RWPE2 (cell line): ENCODE results near the gene ZBTB46.
A peak's percentile ranks its signal among the peaks of the same experiment; 100 is the strongest.
"Not testable (repeated sequence)": the region's sequence is repeated elsewhere in the genome, so short reads cannot be mapped to it uniquely, and the experiment has no call there.

ENCODE experiments used
- ATAC-seq: fragments of 200-7000 bp; cut with Tn5 transposase; 3 replicates; pipeline ENCODE4 v1.9.1; 2021; ENCODE audit warnings: low read depth
- DNase-seq: peaks from one replicate; pipeline ENCODE4 v3.0.0-alpha.2; 2020; ENCODE audit warnings: low spot score
- H3K27ac ChIP-seq: fragments of 450-650 bp; 2 replicates; pipeline ENCODE4 v1.5.1; 2017; ENCODE audit warnings: mild to moderate bottlenecking; ENCODE audit not compliant: poor library complexity, severe bottlenecking
- H3K27me3 ChIP-seq: fragments of 250-450 bp; sonication (Bioruptor Pico); 2 replicates; pipeline ENCODE4 v1.5.1; 2021; ENCODE audit warnings: mild to moderate bottlenecking, moderate library complexity; ENCODE audit not compliant: insufficient read depth, poor library complexity, severe bottlenecking
- H3K36me3 ChIP-seq: fragments of 250-450 bp; sonication (Bioruptor Pico); 2 replicates; pipeline ENCODE4 v1.5.1; 2020; ENCODE audit warnings: low read depth, mild to moderate bottlenecking, moderate library complexity
- H3K4me1 ChIP-seq: fragments of 250-450 bp; sonication (Bioruptor Pico); 2 replicates; pipeline ENCODE4 v1.5.1; 2021; ENCODE audit warnings: mild to moderate bottlenecking, moderate library complexity; ENCODE audit not compliant: insufficient read depth, poor library complexity, severe bottlenecking
- H3K4me3 ChIP-seq: fragments of 250-450 bp; sonication (Bioruptor Pico); 2 replicates; pipeline ENCODE4 v1.5.1; 2021; ENCODE audit warnings: mild to moderate bottlenecking, moderate library complexity; ENCODE audit not compliant: severe bottlenecking
- H3K9me3 ChIP-seq: fragments of 250-450 bp; sonication (Bioruptor Pico); 2 replicates; pipeline ENCODE4 v1.5.1; 2021; ENCODE audit warnings: mild to moderate bottlenecking, moderate library complexity; ENCODE audit not compliant: severe bottlenecking
- CTCF ChIP-seq: fragments of 450-650 bp; IDR thresholded peaks from one replicate; pipeline ENCODE4 v1.5.1; 2017; ENCODE audit warnings: mild to moderate bottlenecking, moderate library complexity; ENCODE audit not compliant: poor library complexity, severe bottlenecking

ZBTB46 gene

GRCh38 chr20:63802469-63803240 lies 28.4 kb downstream of the ZBTB46 start:
- no peaks in the 10 kb centered on the region for H3K27me3 ChIP-seq

GRCh38 chr20:63801174-63801573 lies 29.9 kb downstream of the ZBTB46 start:
- not testable (repeated sequence) for H3K36me3 ChIP-seq, H3K4me1 ChIP-seq, ATAC-seq, H3K9me3 ChIP-seq, H3K4me3 ChIP-seq, H3K27ac ChIP-seq, DNase-seq, H3K27me3 ChIP-seq

More at GRCh38 chr20:63802469-63803240, 28.4 kb downstream of the ZBTB46 start:
- ATAC-seq (no peak), DNase-seq (peak; percentile 80)
- no peaks in the 10 kb centered on the region for H3K4me1 ChIP-seq
- H3K36me3 ChIP-seq = no peaks in the 10 kb centered on the region
- TF ChIP-seq CTCF = no peak
- no peak overlapping the region for H3K27ac ChIP-seq
- no peak overlapping the region for H3K4me3 ChIP-seq
- H3K9me3 ChIP-seq = no peaks in the 10 kb centered on the region

GRCh38 chr20:63800411-63800810 lies 30.7 kb downstream of the ZBTB46 start:
- not testable (repeated sequence) for ATAC-seq, H3K9me3 ChIP-seq, H3K27ac ChIP-seq, H3K36me3 ChIP-seq, H3K27me3 ChIP-seq, DNase-seq, H3K4me1 ChIP-seq, H3K4me3 ChIP-seq

- H3K4me3 ChIP-seq, DNase-seq, H3K27ac ChIP-seq, H3K9me3 ChIP-seq, H3K27me3 ChIP-seq, H3K36me3 ChIP-seq, ATAC-seq, H3K4me1 ChIP-seq: not testable (repeated sequence)
Measured at GRCh38 chr20:63799127-63799526, 31.9 kb downstream of the ZBTB46 start.

GRCh38 chr20:63797175-63797574 lies 33.9 kb downstream of the ZBTB46 start:
- H3K4me3 ChIP-seq, H3K27me3 ChIP-seq, DNase-seq, H3K9me3 ChIP-seq, H3K27ac ChIP-seq, ATAC-seq, H3K4me1 ChIP-seq, H3K36me3 ChIP-seq: not testable (repeated sequence)

GRCh38 chr20:63795178-63795830 lies 35.8 kb downstream of the ZBTB46 start:
- no peak overlapping the region for H3K4me3 ChIP-seq
- TF ChIP-seq CTCF = no peak
- H3K9me3 ChIP-seq = no peaks in the 10 kb centered on the region
- no peaks in the 10 kb centered on the region for H3K36me3 ChIP-seq
- DNase-seq (no peak), ATAC-seq (no peak)
- H3K27ac ChIP-seq = no peak overlapping the region
- no peaks in the 10 kb centered on the region for H3K27me3 ChIP-seq
- no peaks in the 10 kb centered on the region for H3K4me1 ChIP-seq
